ENCODE results near the gene FBH1. TPM values are rescaled to one million over a fixed set of nuclear protein-coding genes. Genes with fewer than 3 reads are reported as not detected.
"Not testable (repeated sequence)": the region's sequence is repeated elsewhere in the genome, so short reads cannot be mapped to it uniquely, and the experiment has no call there.

Gene FBH1
- total and polyA plus RNA-seq, 12 donors = 68.9 to 165 (median 106) TPM

- WGBS, 4 donors = 85 to 90% (median 89%) methylated on average over 7 of the region's 7 CpGs
- no peak for TF ChIP-seq CTCF (IDR thresholded peaks at IDR 0.05)
- TF ChIP-seq POLR2A (IDR thresholded peaks at IDR 0.05) = no peak
- H3K36me3 ChIP-seq (replicated peaks in 1 of 2) = no peaks in the 10 kb centered on the region
- no peaks in the 10 kb centered on the region for H3K9me3 ChIP-seq (replicated peaks in 1 of 3)
- H3K27ac ChIP-seq = peak overlapping the region in 2 of 5 donors; percentile 64 to 66
- no peak overlapping the region for H3K4me3 ChIP-seq
- H3K4me1 ChIP-seq (replicated peaks in 1 of 2) = peaks cover 0 to 9% of the 10 kb centered on the region in 2 donors
- DNase-seq = peak in 4 of 7 donors; percentile 18 to 42 (median 26)
- no peaks in the 10 kb centered on the region for H3K27me3 ChIP-seq
- intact Hi-C loops (cut with DNase I) = loop anchor here in 1 of 2 donors (10.0 kb wide), 1 partner anchor 48 kb away; the partner anchor contains the start of gene GDI2
Measured at GRCh38 chr10:5862360-5862961, 27.6 kb upstream of the FBH1 start.

- H3K27me3 ChIP-seq; H3K4me3 ChIP-seq; H3K27ac ChIP-seq; H3K9me3 ChIP-seq (replicated peaks in 1 of 3); H3K4me1 ChIP-seq (replicated peaks in 1 of 2); H3K36me3 ChIP-seq (replicated peaks in 1 of 2): not testable (repeated sequence)
- 96 to 99% (median 97%) methylated on average over 9 of the region's 9 CpGs for WGBS, 4 donors
- intact Hi-C loops (cut with DNase I) = loop anchor here in 1 of 2 donors (10.0 kb wide), 1 partner anchor 48 kb away; the partner anchor contains the start of gene GDI2
- DNase-seq = peak in 1 of 7 donors; percentile 10
Measured at GRCh38 chr10:5862981-5863685, 26.9 kb upstream of the FBH1 start.

- not testable (repeated sequence) for H3K36me3 ChIP-seq (replicated peaks in 1 of 2); H3K27ac ChIP-seq; H3K27me3 ChIP-seq; H3K9me3 ChIP-seq (replicated peaks in 1 of 3); H3K4me3 ChIP-seq
- intact Hi-C loops (cut with DNase I) = loop anchor here in 1 of 2 donors (10.0 kb wide), 1 partner anchor 52 kb away; the partner anchor contains the start of gene GDI2
- peak in 1 of 7 donors; percentile 4 for DNase-seq
- H3K4me1 ChIP-seq (replicated peaks in 1 of 2) = peaks cover 7 to 14% of the 10 kb centered on the region in 2 donors
- WGBS, 4 donors = 64 to 82% (median 72%) methylated on average over 5 of the region's 5 CpGs
Measured at GRCh38 chr10:5866451-5867081, 23.5 kb upstream of the FBH1 start.

- H3K9me3 ChIP-seq (replicated peaks in 1 of 3); H3K4me3 ChIP-seq; H3K36me3 ChIP-seq (replicated peaks in 1 of 2); H3K27me3 ChIP-seq; H3K4me1 ChIP-seq (replicated peaks in 1 of 2); H3K27ac ChIP-seq; DNase-seq: not testable (repeated sequence)
- 61 to 69% (median 61%) methylated on average over 4 of the region's 4 CpGs for WGBS, 4 donors
- intact Hi-C loops (cut with DNase I) = loop anchor here in 1 of 2 donors (10.0 kb wide), 1 partner anchor 52 kb away; the partner anchor contains the start of gene GDI2
Measured at GRCh38 chr10:5867091-5867615, 22.9 kb upstream of the FBH1 start.

- intact Hi-C loops (cut with DNase I) = loop anchor here in 1 of 2 donors (10.0 kb wide), 1 partner anchor 54 kb away; the partner anchor contains the start of gene GDI2
- H3K9me3 ChIP-seq (replicated peaks in 1 of 3); H3K4me3 ChIP-seq; H3K36me3 ChIP-seq (replicated peaks in 1 of 2); H3K27me3 ChIP-seq; H3K4me1 ChIP-seq (replicated peaks in 1 of 2); H3K27ac ChIP-seq: not testable (repeated sequence)
- WGBS, 4 donors = 90 to 97% (median 95%) methylated on average over 8 of the region's 8 CpGs
- DNase-seq = peak in 1 of 7 donors; percentile 5
Measured at GRCh38 chr10:5868383-5868782, 21.7 kb upstream of the FBH1 start.

- intact Hi-C loops (cut with DNase I) = loop anchor here in 1 of 2 donors (10.0 kb wide), 1 partner anchor 54 kb away; the partner anchor contains the start of gene GDI2
- Histone ChIP-seq H3K36me3 (replicated peaks in 1 of 2) (no peaks in the 10 kb centered on the region), H3K4me3 (no peak overlapping the region), H3K27ac (no peak overlapping the region), H3K4me1 (replicated peaks in 1 of 2) (peaks cover 4 to 7% of the 10 kb centered on the region in 2 donors), H3K9me3 (replicated peaks in 1 of 3) (no peaks in the 10 kb centered on the region), H3K27me3 (no peaks in the 10 kb centered on the region)
- peak in 1 of 7 donors; percentile 5 for DNase-seq
- no peak for TF ChIP-seq POLR2A (IDR thresholded peaks at IDR 0.05)
- no peak for TF ChIP-seq CTCF (IDR thresholded peaks at IDR 0.05)
- WGBS, 4 donors = 90 to 95% (median 94%) methylated on average over 3 of the region's 3 CpGs
Measured at GRCh38 chr10:5869156-5869555, 20.9 kb upstream of the FBH1 start.
